GM19463 (cell line): ENCODE measurements around the gene SSBP3.
"Not testable (repeated sequence)": the region's sequence is repeated elsewhere in the genome, so short reads cannot be mapped to it uniquely, and the experiment has no call there.

Experiments
- ATAC-seq: cut with Tn5 transposase; IDR thresholded peaks from one replicate; pipeline ENCODE4 v1.9.1; 2021; ENCODE audit warnings: mild to moderate bottlenecking, moderate library complexity; ENCODE audit not compliant: unreplicated experiment

Gene SSBP3

DNA sequence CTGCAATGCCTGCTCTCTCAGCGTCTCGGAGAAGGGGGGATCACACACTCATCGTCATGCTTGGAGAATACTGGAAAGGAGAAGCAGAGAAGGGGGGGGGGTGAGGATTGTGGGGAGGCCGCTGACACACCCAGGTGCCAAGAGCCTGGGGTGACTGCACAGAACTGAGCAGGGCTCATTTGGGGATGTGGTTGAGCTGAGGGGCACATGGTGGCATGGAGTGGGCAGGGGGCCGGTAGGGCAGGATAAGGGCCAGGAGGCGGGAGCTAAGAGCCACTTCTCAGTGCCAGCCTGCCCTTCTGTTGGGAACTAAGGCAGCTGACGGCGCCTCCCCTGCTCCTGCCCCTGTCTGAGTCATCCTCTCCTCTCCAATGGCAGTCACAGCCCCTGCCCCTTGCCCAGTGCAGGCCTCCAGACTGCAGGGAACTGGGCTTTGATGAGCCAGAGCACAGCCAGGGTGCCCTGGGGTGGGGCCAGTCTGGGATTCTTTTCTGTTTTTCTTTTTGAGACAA is 179.0 kb downstream of the SSBP3 start:
- no peak for ATAC-seq

DNA sequence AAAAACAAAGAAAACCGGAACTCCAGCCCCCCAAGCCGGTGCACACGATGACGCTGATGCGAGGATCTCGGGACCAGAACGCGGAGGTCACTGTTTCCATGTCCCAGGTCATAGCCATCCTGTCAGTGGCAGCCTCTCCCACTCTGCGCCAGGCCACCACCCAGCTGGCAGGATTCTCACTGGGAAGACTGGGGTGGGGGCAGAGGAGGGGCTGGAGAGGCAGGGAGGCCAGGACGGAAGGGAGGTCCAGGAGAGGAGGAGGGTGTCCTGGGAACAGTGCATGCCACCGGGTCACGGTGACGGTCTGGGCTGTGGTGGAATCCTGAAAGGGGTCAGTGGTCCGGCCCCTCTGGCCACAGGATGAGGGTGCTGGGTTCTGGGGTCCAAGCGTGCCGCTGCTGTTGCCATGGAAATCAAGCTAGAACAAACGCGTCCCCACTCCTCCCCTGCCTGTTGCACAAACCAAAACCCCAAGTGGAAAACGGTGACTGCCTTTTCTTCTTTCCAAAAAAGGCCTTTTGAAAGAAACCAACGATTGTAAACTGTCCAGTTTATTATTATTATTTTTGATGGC is 180.1 kb downstream of the SSBP3 start:
- no peak for ATAC-seq

DNA sequence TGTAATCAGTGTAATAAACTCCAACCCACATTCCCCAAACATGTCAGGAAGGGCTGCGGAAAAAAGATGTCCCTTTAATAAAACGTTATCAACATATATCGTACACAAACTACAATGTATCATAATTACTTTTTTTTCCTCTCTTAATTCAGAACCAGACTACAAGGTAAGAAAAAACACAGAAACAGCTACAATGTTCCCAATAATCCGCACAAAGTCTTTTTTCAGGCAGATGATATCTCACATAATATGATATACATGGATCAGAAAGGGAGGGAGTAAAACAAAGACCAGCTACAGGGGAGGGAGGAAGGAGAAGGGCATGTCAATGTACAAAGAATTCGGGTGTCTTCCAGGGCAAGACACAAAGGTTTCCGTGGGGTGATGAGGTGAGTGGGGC is 180.8 kb downstream of the SSBP3 start:
- ATAC-seq: no peak

DNA sequence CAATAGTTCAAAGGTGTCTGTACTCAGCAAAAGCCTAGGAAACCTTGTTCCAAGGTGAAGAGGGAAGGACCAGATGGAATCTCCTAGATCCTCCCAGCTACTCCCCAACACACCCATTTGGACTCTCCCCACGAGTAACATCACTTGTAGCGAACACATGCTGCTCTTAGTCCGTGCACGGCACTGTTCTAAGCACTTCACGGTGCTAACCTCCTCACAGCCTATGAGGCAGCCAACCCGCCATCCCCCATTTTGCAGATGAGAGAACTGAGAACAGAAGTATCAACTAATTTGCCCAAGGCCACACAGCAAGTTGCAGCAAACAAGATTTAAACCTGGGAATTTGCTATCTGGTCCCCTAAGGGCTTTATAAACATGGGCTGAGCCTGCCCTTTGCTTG is 182.0 kb downstream of the SSBP3 start:
- no peak for ATAC-seq

DNA sequence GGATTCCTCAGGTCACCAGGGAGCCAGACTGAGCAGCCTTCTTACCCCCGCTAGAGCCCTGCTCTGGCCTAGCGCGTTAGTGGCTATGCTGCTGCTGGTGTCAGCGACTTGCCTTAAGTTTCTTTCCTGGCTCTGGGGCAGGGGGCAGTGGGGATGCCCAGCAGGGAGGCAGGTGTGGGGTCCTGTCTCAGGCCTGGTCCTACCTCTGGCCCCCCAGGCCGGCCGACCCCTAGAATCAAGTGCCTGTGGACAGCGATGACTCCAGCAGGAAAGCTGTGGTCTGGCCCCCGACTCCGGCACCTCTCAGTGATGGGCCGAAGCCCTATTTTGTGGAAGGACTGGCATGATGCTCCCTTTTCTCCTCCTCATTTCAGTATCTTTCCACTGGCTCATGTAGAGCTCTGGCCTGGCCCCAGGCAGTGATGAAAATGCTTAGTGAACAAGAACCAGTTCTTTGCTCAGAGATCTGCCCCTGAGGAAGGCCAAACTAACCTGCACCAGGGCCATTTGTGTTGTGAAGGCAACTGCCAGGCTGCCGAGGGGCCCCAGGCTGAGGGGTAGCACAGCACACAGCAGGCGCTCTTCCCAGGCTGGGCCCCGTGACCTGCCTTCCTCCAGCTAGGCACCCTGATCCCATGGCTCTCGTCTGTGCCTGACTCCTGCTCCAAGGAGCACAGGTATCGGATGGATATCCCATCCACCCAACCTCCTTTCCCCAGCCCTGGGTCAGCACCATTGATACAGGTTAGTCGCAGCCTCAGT is 182.6 kb downstream of the SSBP3 start:
- ATAC-seq: no peak

DNA sequence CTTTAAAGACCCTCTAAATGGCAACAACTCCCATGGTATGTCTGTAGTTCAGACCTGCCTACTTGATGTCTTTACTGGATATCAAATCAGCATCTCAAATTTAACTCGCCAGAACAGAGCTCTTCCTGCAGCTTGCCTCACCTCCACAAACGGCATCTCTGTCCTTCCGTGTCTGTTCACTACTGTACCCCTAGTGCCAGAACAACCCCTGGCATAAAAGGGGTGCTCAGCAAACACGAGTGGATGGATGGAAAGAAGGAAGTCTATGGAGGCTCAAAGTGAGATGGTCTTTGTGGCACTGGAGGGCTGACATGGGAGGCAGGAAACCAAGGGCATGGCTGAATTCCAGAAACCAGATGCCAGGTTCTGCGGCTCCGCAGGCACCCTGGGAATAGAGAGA is 183.5 kb downstream of the SSBP3 start:
- no peak for ATAC-seq

DNA sequence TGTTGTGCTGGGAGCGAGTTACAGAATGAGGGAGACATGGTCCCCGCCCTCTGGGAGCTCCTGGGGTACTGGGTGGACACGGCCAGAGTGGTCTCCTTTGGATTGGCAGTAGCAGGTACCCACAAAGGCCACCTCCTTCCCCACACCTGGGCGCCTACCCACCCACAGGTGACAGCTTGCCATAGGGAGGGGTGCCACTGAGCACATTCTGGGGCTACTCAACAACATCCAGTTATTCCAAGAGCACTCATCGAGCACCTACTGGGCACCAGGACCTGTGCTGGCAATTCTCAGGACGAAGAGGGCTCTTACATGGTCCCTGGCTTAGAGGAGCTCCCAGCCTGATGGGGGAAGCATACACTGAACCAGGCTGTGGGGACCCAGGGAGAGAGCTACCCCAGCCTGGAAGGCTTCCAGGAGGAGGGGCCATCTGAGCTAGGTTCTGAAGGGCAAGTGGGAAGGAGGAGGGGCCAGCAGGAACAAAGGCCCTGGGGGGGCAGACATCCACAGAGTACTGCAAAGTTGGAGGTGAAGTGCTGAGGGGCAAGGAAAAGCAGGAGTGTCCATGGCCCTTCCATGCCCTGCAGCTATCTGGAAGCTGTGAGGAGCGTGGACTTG is 184.2 kb downstream of the SSBP3 start:
- ATAC-seq: no peak

DNA sequence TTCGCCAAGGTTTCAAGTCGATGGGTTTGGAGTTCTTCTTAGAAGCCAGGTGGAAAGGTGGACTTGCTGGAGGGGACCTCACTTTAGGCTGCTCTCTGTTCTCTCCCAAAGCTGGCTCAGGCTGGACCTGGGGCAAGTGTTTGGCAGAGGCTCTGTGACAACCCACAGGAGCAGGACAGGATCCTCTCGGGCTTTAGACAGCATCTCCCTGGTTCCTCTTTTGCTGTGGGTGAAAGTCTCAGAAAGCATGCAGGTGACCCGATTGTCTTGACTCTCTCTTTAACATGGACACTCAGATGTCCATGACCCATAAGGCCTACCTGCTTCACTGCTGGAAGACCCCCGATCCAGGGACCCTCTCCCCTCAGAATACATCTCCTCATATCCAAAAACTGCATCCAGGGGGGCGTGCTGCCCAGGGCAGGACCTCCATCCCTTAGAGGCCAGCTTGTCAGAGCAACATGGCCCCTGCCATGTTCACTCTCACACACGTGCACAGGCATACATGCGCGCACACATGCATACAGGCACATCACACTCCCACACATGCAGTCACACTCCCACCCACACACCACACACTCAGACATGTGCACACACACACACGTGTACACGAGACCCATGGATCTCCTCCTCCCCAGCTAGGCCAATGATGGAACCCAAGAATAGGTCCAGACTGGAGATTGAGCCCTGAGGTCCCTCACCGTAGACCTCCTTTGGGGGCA is 184.9 kb downstream of the SSBP3 start:
- no peak for ATAC-seq

DNA sequence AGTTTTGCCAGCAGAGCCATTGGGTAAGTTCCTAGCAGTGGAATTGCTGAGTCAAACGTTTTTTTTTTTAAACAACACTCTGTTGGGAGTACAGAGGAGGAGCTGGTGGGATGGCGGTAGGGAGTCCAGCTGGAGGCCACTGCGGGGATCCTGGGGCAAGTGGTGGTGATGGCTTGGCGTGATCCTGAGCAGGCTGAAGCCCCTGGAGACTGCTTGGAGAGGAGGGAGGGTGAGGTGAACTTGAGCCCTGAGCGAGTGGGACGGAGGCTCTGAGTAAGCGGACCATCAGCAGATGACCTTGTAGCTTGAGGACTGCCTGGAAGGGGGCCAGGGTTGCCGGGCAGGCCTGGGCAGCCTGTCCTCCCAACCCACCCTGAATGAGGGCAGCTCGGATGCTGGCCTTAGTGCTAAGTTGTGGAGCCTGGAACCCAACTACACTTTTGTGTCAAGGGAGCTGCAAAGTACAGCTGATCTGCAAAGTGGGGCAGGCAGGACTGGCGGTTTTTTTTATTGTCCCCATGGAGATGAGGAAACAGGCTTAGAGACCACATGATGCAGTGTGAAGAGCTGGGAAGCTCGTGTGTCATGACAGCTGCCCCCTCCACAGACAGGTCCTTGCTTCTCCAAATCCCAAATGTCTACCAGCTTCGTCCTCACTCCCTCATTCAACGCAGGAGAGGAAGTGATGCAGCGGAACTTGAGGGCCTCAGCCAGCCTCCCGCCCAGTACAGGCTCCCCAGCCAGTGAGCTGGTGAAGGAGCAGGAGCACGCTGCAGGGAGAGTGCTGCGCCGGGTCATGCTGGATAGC is 186.0 kb downstream of the SSBP3 start:
- no peak for ATAC-seq

DNA sequence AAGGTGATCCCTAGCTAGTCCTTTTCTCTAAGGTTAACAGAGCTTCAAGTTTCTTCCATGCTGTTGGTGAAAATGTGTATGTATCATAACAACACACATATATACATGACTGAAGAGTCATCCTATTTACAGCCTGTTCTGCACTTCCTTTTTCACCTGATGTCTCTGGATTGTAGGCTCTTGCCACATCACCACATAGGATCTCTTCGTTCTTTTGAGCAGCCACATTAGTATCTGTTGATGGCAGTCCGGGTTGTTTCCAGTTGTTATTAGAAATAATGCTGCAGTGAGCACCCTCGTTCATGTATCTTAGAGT is 186.5 kb downstream of the SSBP3 start:
- ATAC-seq: no peak

DNA sequence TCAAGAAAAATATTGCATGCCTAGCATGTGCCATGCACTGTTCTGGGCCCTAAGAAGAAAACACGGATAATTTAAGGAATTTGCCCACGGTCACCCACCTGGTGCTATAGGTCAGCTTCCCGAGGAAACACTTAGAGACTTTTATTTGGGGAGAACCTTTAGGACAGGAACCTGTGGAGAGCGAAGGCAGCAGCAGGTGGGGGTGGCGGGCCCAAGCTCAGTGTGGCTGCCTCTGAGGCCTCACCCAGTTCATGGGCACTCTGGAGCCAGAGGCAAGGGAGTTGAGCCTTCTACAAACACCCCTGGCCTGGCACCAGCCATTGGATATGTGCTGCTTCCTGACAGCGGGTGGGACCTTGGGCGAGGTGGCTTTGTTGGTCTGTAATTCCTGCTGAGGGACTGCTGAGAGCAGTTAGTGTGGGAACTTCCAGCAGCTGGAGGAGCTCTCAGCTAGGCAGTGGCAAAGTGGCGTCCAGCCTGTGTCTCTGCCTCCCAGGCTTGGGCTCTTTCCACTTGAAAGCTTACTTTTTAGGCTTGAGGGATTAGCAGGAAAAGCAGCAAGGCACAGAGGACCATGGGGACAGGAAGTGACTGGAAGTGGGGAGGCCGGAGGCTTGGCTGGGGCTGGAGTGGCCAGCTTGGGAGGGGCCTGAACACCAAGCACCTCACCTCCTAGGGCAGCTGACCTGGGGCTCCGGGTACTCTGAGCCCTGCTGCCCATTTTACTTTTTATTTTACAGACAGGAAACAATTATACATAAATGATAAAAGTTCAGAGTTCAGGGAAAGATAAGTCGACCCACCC is 187.1 kb downstream of the SSBP3 start:
- no peak for ATAC-seq

DNA sequence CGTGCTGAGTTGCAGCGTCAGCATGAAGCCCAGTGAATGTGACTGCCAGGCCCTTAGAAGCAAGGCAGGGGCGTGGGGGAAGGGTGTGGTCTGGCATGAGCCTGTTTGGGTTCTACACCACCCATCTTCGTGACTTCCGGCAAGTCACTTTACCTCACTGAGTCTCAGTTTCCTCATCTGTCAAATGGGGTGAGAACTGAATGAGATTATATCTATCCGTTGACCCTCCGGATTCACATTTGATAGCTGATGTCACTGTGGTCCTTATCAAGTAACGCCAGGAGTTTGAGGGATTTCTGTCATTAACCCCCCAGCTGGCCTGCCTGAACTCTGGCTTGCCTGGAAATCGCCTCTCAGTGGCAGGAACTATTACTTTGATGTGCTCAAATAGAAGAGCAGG is 190.7 kb downstream of the SSBP3 start:
- no peak for ATAC-seq

DNA sequence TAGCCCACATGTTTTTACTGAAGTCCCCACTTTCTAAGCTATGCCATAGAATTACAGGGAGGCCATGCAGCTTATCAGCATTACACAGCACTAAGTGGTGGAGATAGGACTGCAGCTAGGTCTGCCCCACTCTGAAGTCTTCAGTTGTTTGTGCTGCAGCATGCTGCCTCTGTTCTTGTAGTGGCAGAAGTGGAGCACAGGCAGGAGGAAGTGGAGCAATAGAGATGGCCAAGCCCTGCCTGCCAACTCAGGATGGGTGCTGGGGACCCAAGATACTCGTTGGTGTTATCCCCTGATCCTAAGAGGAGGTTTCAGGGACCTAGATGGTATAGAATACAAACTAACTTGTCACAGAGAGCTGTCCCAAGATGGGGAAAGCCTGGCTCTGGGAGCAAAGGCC is 193.3 kb downstream of the SSBP3 start:
- no peak for ATAC-seq

DNA sequence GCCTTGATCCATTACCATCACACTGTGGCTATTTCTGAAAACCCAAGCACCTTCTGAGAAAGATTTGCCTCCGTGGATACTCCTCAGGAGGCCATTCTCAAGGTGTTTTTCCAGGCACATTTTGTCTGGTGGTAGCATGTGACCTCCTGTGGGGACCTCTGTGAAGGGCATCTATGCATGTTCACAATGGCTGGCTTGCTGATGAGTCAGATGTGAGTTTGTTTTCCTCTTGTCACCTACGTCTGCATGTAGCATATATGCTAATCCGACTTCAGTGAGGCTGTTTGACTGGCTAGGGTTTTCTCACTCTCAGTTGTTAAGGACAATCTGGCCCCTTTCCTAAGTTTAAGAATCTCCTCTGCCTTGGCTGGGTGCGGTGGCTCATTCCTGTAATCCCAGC is 198.3 kb downstream of the SSBP3 start:
- ATAC-seq: not testable (repeated sequence)

DNA sequence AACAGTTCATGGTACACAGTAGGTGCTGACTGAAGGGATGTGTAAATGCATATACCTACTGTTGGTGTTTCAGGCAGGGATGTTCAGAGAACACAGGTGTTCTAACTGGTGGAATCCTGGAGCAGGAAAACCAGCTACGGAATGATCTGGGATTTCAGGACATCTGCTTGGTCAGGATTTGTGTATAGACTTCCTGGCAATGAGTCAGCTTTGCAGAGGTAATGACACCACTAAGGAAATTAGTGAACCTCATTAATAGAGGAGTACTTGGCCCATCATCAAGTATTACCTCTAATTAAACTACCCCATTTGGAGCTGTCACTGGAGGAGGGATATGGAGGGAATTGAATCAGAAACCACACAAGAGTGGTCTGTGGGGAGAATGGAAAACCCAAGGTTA is 198.9 kb downstream of the SSBP3 start:
- ATAC-seq: no peak

DNA sequence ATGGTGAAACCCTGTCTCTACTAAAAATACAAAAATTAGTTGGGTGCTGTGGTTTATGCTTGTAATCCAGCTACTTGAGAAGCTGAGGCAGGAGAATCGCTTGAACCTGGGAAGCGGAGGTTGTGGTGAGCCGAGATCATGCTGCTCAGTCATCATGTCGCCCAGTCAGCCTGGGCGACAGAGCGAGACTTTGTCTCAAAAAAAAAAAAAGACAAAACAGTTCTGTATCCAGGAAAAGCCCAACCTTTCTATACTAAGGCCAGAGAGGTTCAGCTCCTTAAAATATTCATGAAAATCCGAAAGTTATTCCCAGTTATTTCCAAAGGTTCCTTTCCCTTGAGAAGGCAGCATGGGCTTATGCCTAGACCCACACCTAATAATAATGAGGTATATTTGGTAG is 202.0 kb downstream of the SSBP3 start:
- ATAC-seq: no peak

DNA sequence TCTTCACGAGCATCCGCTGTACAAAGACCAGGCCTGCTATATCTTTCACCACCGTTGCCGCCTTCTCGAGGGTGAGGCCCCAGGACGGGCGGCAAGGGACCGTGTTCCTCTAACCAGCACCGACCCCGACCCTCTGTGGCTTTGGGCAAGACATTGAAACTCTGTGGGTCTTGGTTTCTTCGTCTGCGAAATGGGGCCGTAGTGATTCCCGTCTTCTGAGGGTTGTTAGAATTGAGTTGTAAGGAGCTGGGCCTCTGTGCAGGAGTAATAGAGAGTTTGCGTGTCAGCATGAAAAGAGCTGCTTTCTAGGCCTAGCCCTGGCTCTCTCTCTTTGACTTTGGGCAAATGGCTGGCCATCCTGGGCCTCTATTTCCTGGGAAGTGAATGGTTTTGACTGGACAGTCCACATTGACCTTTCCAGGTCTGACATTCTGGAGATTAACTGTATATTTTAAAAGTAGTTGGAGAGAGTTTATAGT is 205.6 kb downstream of the SSBP3 start:
- no peak for ATAC-seq

DNA sequence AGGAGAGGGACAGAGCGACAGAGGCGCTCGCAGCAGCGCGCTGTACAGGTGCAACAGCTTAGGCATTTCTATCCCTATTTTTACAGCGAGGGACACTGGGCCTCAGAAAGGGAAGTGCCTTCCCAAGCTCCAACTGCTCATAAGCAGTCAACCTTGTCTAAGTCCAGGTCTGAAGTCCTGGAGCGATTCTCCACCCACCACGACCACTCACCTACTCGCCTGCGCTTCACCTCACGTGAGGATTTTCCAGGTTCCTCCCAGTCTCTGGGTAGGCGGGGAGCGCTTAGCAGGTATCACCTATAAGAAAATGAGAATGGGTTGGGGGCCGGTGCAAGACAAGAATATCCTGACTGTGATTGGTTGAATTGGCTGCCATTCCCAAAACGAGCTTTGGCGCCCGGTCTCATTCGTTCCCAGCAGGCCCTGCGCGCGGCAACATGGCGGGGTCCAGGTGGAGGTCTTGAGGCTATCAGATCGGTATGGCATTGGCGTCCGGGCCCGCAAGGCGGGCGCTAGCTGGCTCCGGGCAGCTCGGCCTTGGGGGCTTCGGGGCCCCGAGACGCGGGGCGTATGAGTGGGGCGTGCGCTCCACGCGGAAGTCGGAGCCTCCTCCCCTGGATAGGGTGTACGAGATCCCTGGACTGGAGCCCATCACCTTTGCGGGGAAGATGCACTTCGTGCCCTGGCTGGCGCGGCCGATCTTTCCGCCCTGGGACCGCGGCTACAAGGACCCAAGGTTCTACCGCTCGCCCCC is 206.3 kb downstream of the SSBP3 start, which contains the start of the genes CYB5RL and MRPL37:
TSS of gene CYB5RL (minus strand) at position 266 of the 754 bp plus-strand sequence. CDS start 4,414 bp downstream, outside the sequence.
TSS of gene MRPL37 (plus strand) at position 403 of the 754 bp plus-strand sequence. CDS start at position 480, 77 bp downstream.
- peak; percentile 97 for ATAC-seq
